Liver (tissue), 9 donors: ENCODE measurements around the gene RARRES1. TPM values are rescaled to one million over a fixed set of nuclear protein-coding genes. Genes with fewer than 3 reads are reported as not detected.

ENCODE experiments used
- DNase-seq: peaks from one replicate; pipeline ENCODE4 v3.0.0-alpha.2; 2017; ENCODE audit warnings: low spot score
- H3K27ac ChIP-seq, 2 donors: one replicate each; pipeline ENCODE4 v1.7.0; 2013; ENCODE audit warnings: inconsistent platforms in 2 of 2, low read length in 2 of 2, control low read depth in 1 of 2, low read depth in 1 of 2, mild to moderate bottlenecking in 1 of 2
- H3K27me3 ChIP-seq, 4 donors: one replicate each; pipeline versions ENCODE4 v1.6.1 to v1.7.0; 2013; ENCODE audit warnings: low read length in 3 of 4, inconsistent platforms in 1 of 4, mild to moderate bottlenecking in 1 of 4, moderate library complexity in 1 of 4; ENCODE audit not compliant: control insufficient read depth in 4 of 4, insufficient read depth in 4 of 4
- H3K36me3 ChIP-seq, 4 donors: one replicate each; pipeline versions ENCODE4 v1.6.1 to v1.7.0; 2013; ENCODE audit warnings: low read length in 3 of 4, mild to moderate bottlenecking in 3 of 4, low read depth in 1 of 4, moderate library complexity in 1 of 4; ENCODE audit not compliant: control insufficient read depth in 4 of 4, insufficient read depth in 3 of 4
- H3K4me1 ChIP-seq, 4 donors: one replicate each; pipeline versions ENCODE4 v1.6.1 to v1.7.0; 2013; ENCODE audit warnings: low read length in 3 of 4, mild to moderate bottlenecking in 3 of 4, moderate library complexity in 1 of 4; ENCODE audit not compliant: control insufficient read depth in 4 of 4, insufficient read depth in 4 of 4
- H3K4me3 ChIP-seq, 3 donors: one replicate each; pipeline versions ENCODE4 v1.6.1 to v1.7.0; 2013; ENCODE audit warnings: low read length in 3 of 3, control low read depth in 1 of 3, low read depth in 1 of 3, mild to moderate bottlenecking in 1 of 3
- H3K9ac ChIP-seq, 2 donors: one replicate each; pipeline ENCODE4 v1.7.0; 2013; ENCODE audit warnings: low read length in 2 of 2, mild to moderate bottlenecking in 2 of 2, moderate library complexity in 2 of 2, control low read depth in 1 of 2, low read depth in 1 of 2
- H3K9me3 ChIP-seq, 4 donors: one replicate each; pipeline versions ENCODE4 v1.6.1 to v1.7.0; 2013; ENCODE audit warnings: low read length in 3 of 4; ENCODE audit not compliant: control insufficient read depth in 4 of 4
- EGR1 ChIP-seq, 2 donors: IDR thresholded peaks; 2 replicates each; pipeline ENCODE4 v1.6.1; 2016 to 2018; ENCODE audit warnings: antibody characterized with exemption in 2 of 2, low read depth in 2 of 2
- FOXA1 ChIP-seq: IDR thresholded peaks from 2 replicates; pipeline ENCODE4 v1.6.1; 2016; ENCODE audit warnings: antibody characterized with exemption
- FOXA2 ChIP-seq: IDR thresholded peaks from 2 replicates; pipeline ENCODE4 v1.6.1; 2016; ENCODE audit warnings: antibody characterized with exemption
- GABPA ChIP-seq, 2 donors: IDR thresholded peaks in 1 of 2; conservative IDR thresholded peaks in 1 of 2; 2 replicates each; pipeline ENCODE4 v1.6.1; 2016; ENCODE audit warnings: antibody characterized with exemption in 2 of 2, mild to moderate bottlenecking in 1 of 2, moderate library complexity in 1 of 2
- HNF4A ChIP-seq, 2 donors: conservative IDR thresholded peaks; 2 replicates each; pipeline ENCODE4 v1.6.1; 2016; ENCODE audit warnings: antibody characterized with exemption in 2 of 2, mild to moderate bottlenecking in 2 of 2
- HNF4G ChIP-seq: IDR thresholded peaks from 2 replicates; pipeline ENCODE4 v1.6.1; 2016; ENCODE audit warnings: antibody characterized with exemption
- JUND ChIP-seq, 2 donors: IDR thresholded peaks; 2 replicates each; pipeline ENCODE4 v1.6.1; 2016; ENCODE audit warnings: antibody characterized with exemption in 2 of 2
- NR2F2 ChIP-seq: IDR thresholded peaks from 2 replicates; pipeline ENCODE4 v1.6.1; 2016; ENCODE audit warnings: antibody characterized with exemption
- RAD21 ChIP-seq, 2 donors: IDR thresholded peaks; 2 replicates each; pipeline ENCODE4 v1.6.1; 2016; ENCODE audit warnings: antibody characterized with exemption in 2 of 2, mild to moderate bottlenecking in 2 of 2
- RXRA ChIP-seq, 2 donors: IDR thresholded peaks; 2 replicates each; pipeline ENCODE4 v1.6.1; 2017 to 2018; ENCODE audit warnings: antibody characterized with exemption in 2 of 2, mild to moderate bottlenecking in 1 of 2
- SP1 ChIP-seq: IDR thresholded peaks from 2 replicates; pipeline ENCODE4 v1.6.1; 2018; ENCODE audit warnings: antibody characterized with exemption, mild to moderate bottlenecking
- TAF1 ChIP-seq: conservative IDR thresholded peaks from 2 replicates; pipeline ENCODE4 v1.6.1; 2016; ENCODE audit warnings: antibody characterized with exemption, mild to moderate bottlenecking
- YY1 ChIP-seq: IDR thresholded peaks from 2 replicates; pipeline ENCODE4 v1.6.1; 2016; ENCODE audit warnings: antibody characterized with exemption, mild to moderate bottlenecking
- WGBS: extraction: QIAGEN DNeasy Blood & Tissue Kit; methylation state at CpG from one replicate; pipeline ENCODE4 v1.1.7; 2013; 5-methylcytosine and 5-hydroxymethylcytosine counted together
- polyA plus RNA-seq, 2 donors: library from polyadenylated mRNA; stranded (reverse) in 1 of 2; unstranded in 1 of 2; fragments of 200-250 nt in 1 of 2; fragments of >200 nt in 1 of 2; fragmentation: Nextera tagmentation in 1 of 2; extraction: Ambion mirVana in 1 of 2; gene quantifications; one replicate each; pipeline versions ENCODE4 v1.2.1 to v1.2.3, GENCODE V29; 2013 to 2015
- total RNA-seq, 2 donors: library from RNA; depleted of rRNA; stranded (reverse); fragments of >200 nt; gene quantifications; one replicate each; pipeline ENCODE4 v1.2.3, GENCODE V29; 2014
- TF ChIP-seq, protein P1 (sequence below): fragments of 150-350 bp; IDR thresholded peaks from 2 replicates; pipeline ENCODE4 v1.5.1; 2017; ENCODE audit warnings: improper control_type of control experiment, low read depth, low read length; ENCODE audit not compliant: missing input control
- TF ChIP-seq, protein P2 (sequence below): IDR thresholded peaks from 2 replicates; pipeline ENCODE4 v1.6.1; 2016; ENCODE audit warnings: antibody characterized with exemption, mild to moderate bottlenecking
- TF ChIP-seq, protein P3 (sequence below): IDR thresholded peaks from 2 replicates; pipeline ENCODE4 v1.6.1; 2016; ENCODE audit warnings: antibody characterized with exemption
- TF ChIP-seq, protein P4 (sequence below): IDR thresholded peaks from 2 replicates; pipeline ENCODE4 v1.6.1; 2016; ENCODE audit warnings: antibody characterized with exemption
- TF ChIP-seq, protein P5 (sequence below): IDR thresholded peaks from 2 replicates; pipeline ENCODE4 v1.6.1; 2016; ENCODE audit warnings: antibody characterized with exemption
- donor health status: healthy.
- donor health status: healthy.
- donor health status: healthy.
- donor health status: healthy.
- donor health status: healthy.

The RARRES1 gene
- total and polyA plus RNA-seq, 4 donors = 0.92 to 6.9 (median 2.4) TPM

DNA sequence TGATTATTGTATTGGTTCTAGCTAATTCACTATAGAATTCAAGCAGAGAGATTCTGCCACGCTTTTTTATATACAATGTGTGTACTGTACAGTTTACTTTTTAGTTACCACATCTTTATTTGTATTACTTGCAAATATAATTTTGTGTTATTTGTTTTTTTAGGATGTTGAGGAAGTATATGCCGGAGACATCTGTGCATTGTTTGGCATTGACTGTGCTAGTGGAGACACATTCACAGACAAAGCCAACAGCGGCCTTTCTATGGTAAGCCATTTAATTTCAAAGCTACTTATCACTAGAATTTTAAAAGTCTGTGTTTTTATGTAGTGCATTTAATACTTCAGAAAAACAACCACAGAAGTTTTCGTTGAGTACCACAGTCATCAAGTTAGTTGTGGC lies 71.5 kb downstream of the RARRES1 start:
- WGBS = 93% methylated on average over 4 of the region's 4 CpGs
- Histone ChIP-seq H3K4me3 (no peak overlapping the region), H3K9me3 (no peaks in the 10 kb centered on the region), H3K9ac (no peak overlapping the region), H3K27ac (no peak overlapping the region), H3K27me3 (no peaks in the 10 kb centered on the region), H3K36me3 (peaks cover 0 to 54% (median 36%) of the 10 kb centered on the region in 4 donors), H3K4me1 (peaks cover 0 to 3% (median 0%) of the 10 kb centered on the region in 4 donors)
- DNase-seq = no peak
- TF ChIP-seq HNF4A (conservative IDR thresholded peaks at IDR 0.05) (no peak), TAF1 (no peak), RXRA (IDR thresholded peaks at IDR 0.05) (no peak), YY1 (no peak)

DNA sequence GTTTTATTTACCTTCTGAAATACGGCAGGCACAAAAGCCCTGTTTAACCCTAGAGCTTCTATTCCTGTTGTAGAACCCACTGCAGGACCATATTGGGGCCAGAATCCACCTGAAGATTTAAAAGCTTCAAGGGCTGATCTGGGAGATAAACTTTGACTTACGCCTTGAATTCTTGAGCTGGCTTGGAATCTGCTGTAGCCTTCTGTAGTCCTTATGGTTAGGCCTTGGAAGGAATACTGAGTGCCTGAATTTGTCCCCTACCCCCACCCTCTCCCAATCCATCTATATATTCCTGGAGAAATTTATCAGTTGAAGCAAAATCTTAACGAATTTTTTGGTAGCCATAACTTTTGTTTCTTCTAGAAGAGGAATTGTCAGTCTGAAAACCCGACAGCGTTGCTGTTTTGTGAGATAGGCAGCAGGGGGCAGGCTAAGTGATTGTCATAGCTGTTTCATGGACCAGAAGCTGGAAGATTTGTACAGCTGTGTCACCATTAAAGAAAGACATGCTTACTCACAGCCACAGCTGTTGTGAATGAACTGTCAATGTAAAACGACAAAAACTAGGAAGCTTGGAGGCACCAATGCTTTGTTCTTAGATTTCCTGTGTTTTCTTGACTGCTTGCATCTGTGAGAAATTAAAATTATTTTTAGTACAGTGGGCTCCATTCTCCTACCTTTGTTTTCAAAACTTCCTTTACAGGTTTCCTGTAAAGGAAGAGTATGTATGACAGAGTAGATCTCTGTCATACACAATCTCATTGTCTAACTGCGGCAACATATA lies 72.6 kb downstream of the RARRES1 start:
- no peak overlapping the region for H3K9ac ChIP-seq
- whole genome bisulfite sequencing = 57% methylated on average over 7 of the region's 7 CpGs
- H3K4me3 ChIP-seq = no peak overlapping the region
- no peak overlapping the region for H3K27ac ChIP-seq
- TF ChIP-seq, protein P1, sequence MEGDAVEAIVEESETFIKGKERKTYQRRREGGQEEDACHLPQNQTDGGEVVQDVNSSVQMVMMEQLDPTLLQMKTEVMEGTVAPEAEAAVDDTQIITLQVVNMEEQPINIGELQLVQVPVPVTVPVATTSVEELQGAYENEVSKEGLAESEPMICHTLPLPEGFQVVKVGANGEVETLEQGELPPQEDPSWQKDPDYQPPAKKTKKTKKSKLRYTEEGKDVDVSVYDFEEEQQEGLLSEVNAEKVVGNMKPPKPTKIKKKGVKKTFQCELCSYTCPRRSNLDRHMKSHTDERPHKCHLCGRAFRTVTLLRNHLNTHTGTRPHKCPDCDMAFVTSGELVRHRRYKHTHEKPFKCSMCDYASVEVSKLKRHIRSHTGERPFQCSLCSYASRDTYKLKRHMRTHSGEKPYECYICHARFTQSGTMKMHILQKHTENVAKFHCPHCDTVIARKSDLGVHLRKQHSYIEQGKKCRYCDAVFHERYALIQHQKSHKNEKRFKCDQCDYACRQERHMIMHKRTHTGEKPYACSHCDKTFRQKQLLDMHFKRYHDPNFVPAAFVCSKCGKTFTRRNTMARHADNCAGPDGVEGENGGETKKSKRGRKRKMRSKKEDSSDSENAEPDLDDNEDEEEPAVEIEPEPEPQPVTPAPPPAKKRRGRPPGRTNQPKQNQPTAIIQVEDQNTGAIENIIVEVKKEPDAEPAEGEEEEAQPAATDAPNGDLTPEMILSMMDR = peak; percentile 65
- TF ChIP-seq TAF1 = no peak
- no peak for TF ChIP-seq RXRA (IDR thresholded peaks at IDR 0.05)
- no peak for TF ChIP-seq FOXA2
- peak; percentile 74 to 83 for TF ChIP-seq RAD21 (IDR thresholded peaks at IDR 0.05)
- TF ChIP-seq, protein P2, sequence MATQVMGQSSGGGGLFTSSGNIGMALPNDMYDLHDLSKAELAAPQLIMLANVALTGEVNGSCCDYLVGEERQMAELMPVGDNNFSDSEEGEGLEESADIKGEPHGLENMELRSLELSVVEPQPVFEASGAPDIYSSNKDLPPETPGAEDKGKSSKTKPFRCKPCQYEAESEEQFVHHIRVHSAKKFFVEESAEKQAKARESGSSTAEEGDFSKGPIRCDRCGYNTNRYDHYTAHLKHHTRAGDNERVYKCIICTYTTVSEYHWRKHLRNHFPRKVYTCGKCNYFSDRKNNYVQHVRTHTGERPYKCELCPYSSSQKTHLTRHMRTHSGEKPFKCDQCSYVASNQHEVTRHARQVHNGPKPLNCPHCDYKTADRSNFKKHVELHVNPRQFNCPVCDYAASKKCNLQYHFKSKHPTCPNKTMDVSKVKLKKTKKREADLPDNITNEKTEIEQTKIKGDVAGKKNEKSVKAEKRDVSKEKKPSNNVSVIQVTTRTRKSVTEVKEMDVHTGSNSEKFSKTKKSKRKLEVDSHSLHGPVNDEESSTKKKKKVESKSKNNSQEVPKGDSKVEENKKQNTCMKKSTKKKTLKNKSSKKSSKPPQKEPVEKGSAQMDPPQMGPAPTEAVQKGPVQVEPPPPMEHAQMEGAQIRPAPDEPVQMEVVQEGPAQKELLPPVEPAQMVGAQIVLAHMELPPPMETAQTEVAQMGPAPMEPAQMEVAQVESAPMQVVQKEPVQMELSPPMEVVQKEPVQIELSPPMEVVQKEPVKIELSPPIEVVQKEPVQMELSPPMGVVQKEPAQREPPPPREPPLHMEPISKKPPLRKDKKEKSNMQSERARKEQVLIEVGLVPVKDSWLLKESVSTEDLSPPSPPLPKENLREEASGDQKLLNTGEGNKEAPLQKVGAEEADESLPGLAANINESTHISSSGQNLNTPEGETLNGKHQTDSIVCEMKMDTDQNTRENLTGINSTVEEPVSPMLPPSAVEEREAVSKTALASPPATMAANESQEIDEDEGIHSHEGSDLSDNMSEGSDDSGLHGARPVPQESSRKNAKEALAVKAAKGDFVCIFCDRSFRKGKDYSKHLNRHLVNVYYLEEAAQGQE = no peak
- TF ChIP-seq NR2F2 = peak; percentile 10
- TF ChIP-seq, protein P3, sequence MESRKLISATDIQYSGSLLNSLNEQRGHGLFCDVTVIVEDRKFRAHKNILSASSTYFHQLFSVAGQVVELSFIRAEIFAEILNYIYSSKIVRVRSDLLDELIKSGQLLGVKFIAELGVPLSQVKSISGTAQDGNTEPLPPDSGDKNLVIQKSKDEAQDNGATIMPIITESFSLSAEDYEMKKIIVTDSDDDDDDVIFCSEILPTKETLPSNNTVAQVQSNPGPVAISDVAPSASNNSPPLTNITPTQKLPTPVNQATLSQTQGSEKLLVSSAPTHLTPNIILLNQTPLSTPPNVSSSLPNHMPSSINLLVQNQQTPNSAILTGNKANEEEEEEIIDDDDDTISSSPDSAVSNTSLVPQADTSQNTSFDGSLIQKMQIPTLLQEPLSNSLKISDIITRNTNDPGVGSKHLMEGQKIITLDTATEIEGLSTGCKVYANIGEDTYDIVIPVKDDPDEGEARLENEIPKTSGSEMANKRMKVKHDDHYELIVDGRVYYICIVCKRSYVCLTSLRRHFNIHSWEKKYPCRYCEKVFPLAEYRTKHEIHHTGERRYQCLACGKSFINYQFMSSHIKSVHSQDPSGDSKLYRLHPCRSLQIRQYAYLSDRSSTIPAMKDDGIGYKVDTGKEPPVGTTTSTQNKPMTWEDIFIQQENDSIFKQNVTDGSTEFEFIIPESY = no peak
- TF ChIP-seq, protein P4, sequence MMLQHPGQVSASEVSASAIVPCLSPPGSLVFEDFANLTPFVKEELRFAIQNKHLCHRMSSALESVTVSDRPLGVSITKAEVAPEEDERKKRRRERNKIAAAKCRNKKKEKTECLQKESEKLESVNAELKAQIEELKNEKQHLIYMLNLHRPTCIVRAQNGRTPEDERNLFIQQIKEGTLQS = no peak
- TF ChIP-seq, protein P5, sequence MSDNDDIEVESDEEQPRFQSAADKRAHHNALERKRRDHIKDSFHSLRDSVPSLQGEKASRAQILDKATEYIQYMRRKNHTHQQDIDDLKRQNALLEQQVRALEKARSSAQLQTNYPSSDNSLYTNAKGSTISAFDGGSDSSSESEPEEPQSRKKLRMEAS = no peak
- no peak for TF ChIP-seq FOXA1
- no peak for TF ChIP-seq YY1
- TF ChIP-seq SP1 = no peak
- no peak for TF ChIP-seq JUND (IDR thresholded peaks at IDR 0.05)
- no peak for TF ChIP-seq HNF4A (conservative IDR thresholded peaks at IDR 0.05)
- TF ChIP-seq GABPA (IDR thresholded peaks at IDR 0.05 in 1 of 2, conservative IDR thresholded peaks at IDR 0.05 in 1 of 2) = no peak
- TF ChIP-seq HNF4G = no peak
- TF ChIP-seq EGR1 (IDR thresholded peaks at IDR 0.05; ENCODE audit: low read depth in 2 of 2) = no peak
- peak; percentile 63 for DNase-seq
- no peaks in the 10 kb centered on the region for H3K27me3 ChIP-seq
- H3K36me3 ChIP-seq = peaks cover 0 to 53% (median 36%) of the 10 kb centered on the region in 4 donors
- H3K4me1 ChIP-seq = peaks cover 0 to 3% (median 0%) of the 10 kb centered on the region in 4 donors
- no peaks in the 10 kb centered on the region for H3K9me3 ChIP-seq
